HUES64 (cell line): ENCODE results near the gene GRIN1.
"Not testable (repeated sequence)": the region's sequence is repeated elsewhere in the genome, so short reads cannot be mapped to it uniquely, and the experiment has no call there.

Source experiments
- H3K27ac ChIP-seq: 2 replicates; pipeline ENCODE4 v1.7.0; 2013; ENCODE audit warnings: low read depth, low read length, inconsistent platforms
- H3K27me3 ChIP-seq: 2 replicates; pipeline ENCODE4 v1.6.1; 2013; ENCODE audit warnings: mild to moderate bottlenecking, low read length; ENCODE audit not compliant: insufficient read depth
- H3K36me3 ChIP-seq: 2 replicates; pipeline ENCODE4 v1.6.1; 2013; ENCODE audit warnings: mild to moderate bottlenecking, low read length; ENCODE audit not compliant: insufficient read depth
- H3K4me1 ChIP-seq: 2 replicates; pipeline ENCODE4 v1.6.1; 2013; ENCODE audit warnings: mild to moderate bottlenecking, low read length, moderate library complexity; ENCODE audit not compliant: insufficient read depth
- H3K4me3 ChIP-seq: 2 replicates; pipeline ENCODE4 v1.5.1; 2013; ENCODE audit warnings: mild to moderate bottlenecking, low read length, moderate library complexity
- H3K9ac ChIP-seq: 2 replicates; pipeline ENCODE4 v1.6.1; 2013; ENCODE audit warnings: mild to moderate bottlenecking, low read depth, low read length
- H3K9me3 ChIP-seq: 2 replicates; pipeline ENCODE4 v1.6.1; 2013; ENCODE audit warnings: low read depth, low read length; ENCODE audit not compliant: insufficient read depth
- WGBS: fragments of 150-250, 120-280 bp; methylation state at CpG from one replicate; pipeline ENCODE4 v1.1.7; 2013; ENCODE audit warnings: missing lambda C conversion rate; 5-methylcytosine and 5-hydroxymethylcytosine counted together

GRIN1 gene

DNA sequence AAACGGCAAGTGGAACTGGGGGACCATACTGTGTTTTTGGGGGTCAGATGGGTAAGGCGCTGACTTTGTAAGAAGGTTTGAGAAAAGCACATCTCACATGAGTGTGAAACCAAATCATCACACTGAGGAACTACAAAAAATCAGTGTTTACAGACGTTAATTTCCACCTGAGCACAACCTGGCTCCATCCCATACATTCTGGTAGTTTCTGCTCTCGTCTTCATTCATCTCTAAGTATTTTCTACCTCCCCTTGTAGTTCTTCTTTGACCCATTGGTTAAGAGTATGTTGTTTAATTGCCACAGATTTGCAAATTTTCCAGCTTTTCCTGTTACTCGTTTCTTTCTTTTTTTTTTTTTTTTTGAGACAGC is 15.5 kb upstream of the GRIN1 start:
- Histone ChIP-seq H3K9me3 (no peaks in the 10 kb centered on the region), H3K4me3 (no peak overlapping the region), H3K36me3 (no peaks in the 10 kb centered on the region), H3K27me3 (no peaks in the 10 kb centered on the region), H3K4me1 (no peaks in the 10 kb centered on the region), H3K9ac (no peak overlapping the region), H3K27ac (no peak overlapping the region)
- WGBS: 89% methylated on average over 5 of the region's 5 CpGs

DNA sequence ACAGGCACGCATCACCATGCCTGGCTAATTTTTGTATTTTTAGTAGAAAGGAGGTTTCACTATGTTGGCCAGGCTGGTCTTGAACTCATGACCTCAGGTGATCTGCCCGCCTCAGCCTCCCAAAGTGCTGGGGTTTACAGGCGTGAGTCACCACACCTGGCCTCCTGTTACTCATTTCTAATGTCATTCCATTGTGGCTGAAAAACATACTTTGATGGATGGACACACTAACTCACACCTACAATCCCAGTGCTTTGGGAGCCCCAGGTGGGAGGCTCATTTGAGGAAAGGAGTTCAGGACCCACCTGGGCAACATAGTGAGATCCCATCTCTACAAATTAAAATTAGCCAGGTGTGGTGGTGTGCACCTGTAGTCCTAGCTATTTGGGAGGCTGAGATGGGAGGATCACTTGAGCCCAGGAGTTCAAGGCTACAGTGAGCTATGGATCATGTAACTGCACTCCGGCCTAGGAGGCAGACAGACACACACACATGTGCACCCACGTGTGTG is 14.9 kb upstream of the GRIN1 start:
- not testable (repeated sequence) for H3K9ac ChIP-seq, H3K4me3 ChIP-seq, H3K9me3 ChIP-seq, H3K27me3 ChIP-seq, H3K4me1 ChIP-seq, H3K27ac ChIP-seq, H3K36me3 ChIP-seq
- 95% methylated on average over 4 of the region's 5 CpGs for WGBS

DNA sequence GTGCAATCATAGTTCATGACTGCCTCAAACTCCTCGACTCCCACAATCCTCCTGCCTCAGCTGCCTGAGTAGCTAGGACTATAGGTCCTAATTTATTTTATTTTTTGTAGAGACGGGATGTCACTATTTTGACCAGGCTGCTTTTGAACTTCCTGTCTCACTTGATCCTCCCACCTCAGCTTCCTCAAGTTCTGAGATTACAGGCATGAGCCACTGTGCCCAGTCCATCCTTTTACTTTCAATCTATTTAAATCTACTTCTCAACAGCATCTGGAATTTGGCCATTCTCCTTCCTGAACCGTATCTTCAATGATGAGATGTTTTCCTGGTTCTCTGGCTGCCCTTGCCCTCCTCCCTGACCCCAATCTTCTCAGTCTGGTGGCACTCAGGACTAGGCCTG is 12.2 kb upstream of the GRIN1 start:
- no peak overlapping the region for H3K9ac ChIP-seq
- no peaks in the 10 kb centered on the region for H3K4me1 ChIP-seq
- H3K27me3 ChIP-seq: peaks cover 19% of the 10 kb centered on the region
- no peak overlapping the region for H3K27ac ChIP-seq
- H3K9me3 ChIP-seq: no peaks in the 10 kb centered on the region
- H3K4me3 ChIP-seq: no peak overlapping the region
- 96% methylated on average over 3 of the region's 3 CpGs for WGBS
- no peaks in the 10 kb centered on the region for H3K36me3 ChIP-seq

DNA sequence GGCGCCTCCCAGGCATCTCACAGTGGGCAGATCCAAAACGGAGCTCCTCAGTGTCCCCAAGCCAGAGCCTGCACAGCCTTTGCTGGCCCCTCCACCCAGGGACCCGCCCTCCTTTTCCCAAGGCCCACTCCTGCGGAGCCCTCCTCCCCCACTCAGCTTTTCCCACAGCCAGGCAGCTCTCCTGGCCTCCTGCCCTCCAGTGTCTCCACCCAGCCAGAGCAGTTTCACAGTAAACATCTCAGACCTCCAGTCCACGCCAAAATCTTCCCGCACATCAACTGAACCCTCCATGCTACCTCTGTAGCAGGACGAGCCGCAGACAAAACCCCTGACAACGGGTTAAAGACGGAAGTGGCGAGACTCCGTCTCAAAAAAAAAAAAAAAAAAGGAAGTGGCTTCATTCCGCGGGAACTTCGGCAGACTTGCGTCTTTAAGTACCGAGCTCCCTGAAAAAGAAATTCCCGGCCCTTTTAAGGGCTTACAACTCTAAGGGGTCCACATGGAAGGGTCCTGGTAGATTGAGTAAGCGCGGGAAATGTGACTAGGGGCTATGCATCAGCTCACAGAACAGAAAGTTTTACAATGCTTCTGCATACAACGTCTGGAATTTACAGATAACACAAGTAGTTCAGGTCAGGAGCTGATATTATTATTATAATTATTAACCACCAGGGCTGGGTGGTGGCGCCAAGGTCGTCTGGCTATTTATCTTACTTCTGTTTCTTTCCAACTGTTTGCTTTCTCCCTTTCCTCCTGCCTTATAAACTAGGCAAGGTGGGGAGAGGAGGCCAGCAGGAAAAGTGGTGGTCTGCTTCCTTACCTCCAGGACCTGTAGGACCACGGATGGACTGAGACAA is 11.4 kb upstream of the GRIN1 start:
- H3K9ac ChIP-seq: no peak overlapping the region
- H3K4me1 ChIP-seq: no peaks in the 10 kb centered on the region
- H3K36me3 ChIP-seq: no peaks in the 10 kb centered on the region
- WGBS: 73% methylated on average over 21 of the region's 24 CpGs
- no peaks in the 10 kb centered on the region for H3K9me3 ChIP-seq
- 0 out of 2 replicates have a peak overlapping the region, but pooled peaks have one; percentile 99 for H3K4me3 ChIP-seq
- no peak overlapping the region for H3K27ac ChIP-seq
- peaks cover 22% of the 10 kb centered on the region for H3K27me3 ChIP-seq

DNA sequence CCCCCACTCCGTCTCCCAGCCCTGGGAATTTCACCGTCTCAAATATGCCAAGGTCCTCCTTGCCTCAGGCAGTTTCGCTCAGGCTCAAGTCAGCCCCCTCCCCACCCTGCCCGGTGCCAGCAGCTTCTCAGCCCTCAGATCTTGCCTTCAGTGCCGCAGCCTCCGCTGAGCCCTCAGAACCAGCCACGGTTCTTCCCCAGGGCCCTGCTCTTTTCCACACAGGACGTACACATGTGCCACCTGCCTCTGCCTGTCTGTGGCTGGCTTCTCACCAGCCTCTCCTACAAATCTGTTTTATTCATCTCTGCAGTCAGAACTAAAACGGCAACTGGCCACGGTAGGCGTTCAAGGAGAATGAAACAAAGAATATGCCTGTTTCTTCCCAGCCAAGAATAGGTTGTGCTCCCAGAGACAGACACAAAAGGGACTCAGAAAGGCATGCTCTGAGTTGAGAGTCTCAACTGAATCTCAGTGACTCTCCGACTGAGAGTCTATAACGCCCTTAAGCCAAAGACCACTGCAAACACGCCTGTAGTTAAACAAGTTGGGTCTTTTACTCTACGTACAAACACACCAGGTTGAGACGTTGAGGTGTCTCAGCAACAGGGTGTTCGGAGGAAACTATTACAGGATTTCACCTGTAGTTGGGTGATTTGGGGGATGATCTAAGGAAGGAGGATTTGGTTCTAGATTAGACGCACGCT is 10.6 kb upstream of the GRIN1 start:
- 79% methylated on average over 19 of the region's 19 CpGs for WGBS
- Histone ChIP-seq H3K4me3 (peak overlapping the region; percentile 99), H3K27ac (no peak overlapping the region), H3K27me3 (peaks cover 28% of the 10 kb centered on the region), H3K9ac (no peak overlapping the region), H3K9me3 (no peaks in the 10 kb centered on the region), H3K4me1 (no peaks in the 10 kb centered on the region), H3K36me3 (no peaks in the 10 kb centered on the region)

DNA sequence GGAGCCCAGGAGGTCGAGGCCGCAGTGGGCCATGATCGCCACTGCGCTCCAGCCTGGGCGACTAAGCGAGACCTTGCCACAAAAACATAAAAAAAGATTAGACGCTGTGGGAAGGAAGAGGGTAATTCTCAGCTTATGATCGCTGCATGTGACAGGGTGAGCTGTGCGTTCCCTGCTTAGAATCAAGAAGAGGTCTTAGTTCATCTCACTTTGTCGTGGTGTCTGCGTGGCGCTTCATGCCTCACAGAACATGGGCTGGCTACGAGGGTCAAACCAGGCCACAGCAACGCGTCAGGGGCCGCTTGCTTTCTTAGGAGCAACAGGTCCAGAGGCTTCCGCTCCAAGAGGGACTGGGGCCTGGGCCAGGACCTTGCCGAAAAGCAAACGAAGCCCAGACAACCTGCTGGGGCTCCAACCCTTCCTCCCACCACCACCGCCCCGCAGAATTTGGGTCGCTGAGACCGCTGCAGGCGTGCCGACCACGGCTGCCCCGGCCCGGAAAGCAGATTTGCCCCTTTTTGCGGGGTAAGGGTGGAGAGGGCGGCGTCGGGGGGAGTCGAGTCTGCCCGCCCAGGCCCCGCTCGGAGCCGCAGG is 10.0 kb upstream of the GRIN1 start:
- WGBS: 22% methylated on average over 37 of the region's 37 CpGs
- peak overlapping the region; percentile 96 for H3K9ac ChIP-seq
- no peak overlapping the region; the same call in 1 of the 2 replicates for H3K27ac ChIP-seq

DNA sequence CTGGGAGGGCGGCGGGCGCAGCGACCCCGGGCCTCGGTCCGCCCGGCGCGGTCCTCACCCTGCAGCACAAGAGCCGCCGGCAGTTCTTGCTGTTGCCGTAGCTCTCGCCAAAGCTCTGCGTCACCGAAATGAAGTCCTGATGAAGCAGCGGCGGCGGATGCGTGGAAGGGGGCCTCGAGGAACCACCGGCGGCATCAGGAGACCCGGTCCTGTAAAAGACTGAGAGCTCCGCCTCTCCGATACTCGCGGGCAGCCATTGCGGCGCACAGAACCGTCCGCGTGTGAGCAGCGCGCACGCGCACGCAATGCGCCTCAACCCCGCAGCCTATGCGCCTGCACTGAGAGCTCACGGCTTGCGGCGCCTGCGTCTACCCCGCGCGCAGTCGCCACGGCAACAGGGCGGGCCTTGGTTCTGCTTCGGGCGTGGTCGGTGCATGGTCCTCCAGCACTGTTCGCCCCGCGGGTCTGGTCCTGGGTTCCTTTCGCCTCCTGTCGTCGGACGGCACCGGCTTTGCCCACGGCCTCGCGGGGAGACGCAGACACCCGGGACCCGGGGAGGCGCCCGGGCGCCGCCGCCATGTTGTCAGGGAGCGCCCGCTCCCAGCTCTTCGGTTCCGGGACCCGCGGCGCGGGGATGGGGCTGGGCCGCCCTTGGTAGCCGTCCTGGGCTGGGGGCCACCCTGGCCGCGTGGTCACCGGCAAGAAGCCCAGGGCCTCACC is 9.3 kb upstream of the GRIN1 start:
- Histone ChIP-seq H3K36me3 (no peaks in the 10 kb centered on the region), H3K27ac (peak overlapping the region; percentile 34; the same call in 1 of the 2 replicates), H3K9me3 (no peaks in the 10 kb centered on the region), H3K4me3 (peak overlapping the region; percentile 99), H3K27me3 (peaks cover 29% of the 10 kb centered on the region), H3K9ac (peak overlapping the region; percentile 96), H3K4me1 (no peaks in the 10 kb centered on the region)
- under 1% methylated on average over 86 of the region's 86 CpGs for WGBS

More for the DNA sequence above, 10.0 kb upstream of the GRIN1 start:
- no peaks in the 10 kb centered on the region for H3K36me3 ChIP-seq
- H3K4me1 ChIP-seq: no peaks in the 10 kb centered on the region
- H3K9me3 ChIP-seq: no peaks in the 10 kb centered on the region
- peak overlapping the region; percentile 99 for H3K4me3 ChIP-seq
- H3K27me3 ChIP-seq: peaks cover 29% of the 10 kb centered on the region

DNA sequence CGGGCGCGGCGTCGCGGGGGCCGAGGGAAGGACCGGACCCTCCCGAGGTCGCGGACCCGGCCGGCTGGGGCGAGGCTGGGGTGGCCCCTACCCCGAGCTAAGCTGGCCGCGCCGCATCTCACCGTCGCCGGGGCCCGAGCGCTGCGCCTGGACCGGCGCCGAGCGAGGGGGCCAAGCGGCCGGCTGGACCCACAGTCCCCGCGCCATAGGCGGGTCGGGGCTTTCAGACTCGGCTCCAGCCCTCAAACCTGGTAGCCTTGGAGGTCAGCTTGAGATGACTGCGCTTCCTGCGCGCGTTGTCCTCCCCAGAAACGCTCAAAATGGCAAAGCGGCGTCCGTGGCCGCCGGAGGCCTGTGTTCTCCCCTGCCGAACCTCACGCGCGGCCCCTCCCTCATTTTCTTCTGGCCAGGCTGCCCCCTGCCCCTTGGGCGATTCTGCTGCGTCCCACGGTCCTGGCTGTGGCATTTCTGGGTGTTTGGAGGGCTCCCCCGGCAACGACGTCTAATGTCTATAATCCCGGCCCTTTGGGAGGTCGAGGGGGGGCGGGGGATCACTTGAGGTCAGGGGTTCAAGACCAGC is 8.7 kb upstream of the GRIN1 start:
- Histone ChIP-seq H3K27ac (no peak overlapping the region), H3K4me3 (peak overlapping the region; percentile 99), H3K9ac (peak overlapping the region; percentile 96), H3K36me3 (no peaks in the 10 kb centered on the region), H3K4me1 (no peaks in the 10 kb centered on the region), H3K9me3 (no peaks in the 10 kb centered on the region), H3K27me3 (peaks cover 33% of the 10 kb centered on the region)
- WGBS: 4% methylated on average over 58 of the region's 58 CpGs

DNA sequence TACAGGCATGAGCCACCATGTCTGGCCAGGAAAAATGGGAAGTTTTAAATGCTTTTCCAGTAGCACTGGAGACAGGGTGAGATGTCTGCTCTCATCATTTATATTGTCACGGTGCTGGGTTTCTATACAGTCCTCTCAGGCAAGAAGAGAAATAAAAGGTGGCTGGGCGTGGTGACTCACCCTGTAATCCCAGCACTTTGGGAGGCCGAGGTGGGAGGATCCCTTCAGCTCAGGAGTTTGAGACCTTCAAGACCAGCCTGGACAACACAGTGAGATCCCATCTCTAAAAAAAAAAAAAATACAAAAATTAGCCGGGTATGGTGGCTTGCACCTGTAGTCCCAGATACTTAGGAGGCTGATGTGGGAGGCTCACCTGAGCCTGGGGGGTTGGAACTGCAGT is 4.8 kb upstream of the GRIN1 start:
- Histone ChIP-seq H3K36me3 (no peaks in the 10 kb centered on the region), H3K4me1 (no peaks in the 10 kb centered on the region), H3K4me3 (no peak overlapping the region), H3K27ac (no peak overlapping the region), H3K9me3 (no peaks in the 10 kb centered on the region), H3K9ac (no peak overlapping the region), H3K27me3 (peaks cover 63% of the 10 kb centered on the region)
- WGBS: 87% methylated on average over 4 of the region's 4 CpGs

DNA sequence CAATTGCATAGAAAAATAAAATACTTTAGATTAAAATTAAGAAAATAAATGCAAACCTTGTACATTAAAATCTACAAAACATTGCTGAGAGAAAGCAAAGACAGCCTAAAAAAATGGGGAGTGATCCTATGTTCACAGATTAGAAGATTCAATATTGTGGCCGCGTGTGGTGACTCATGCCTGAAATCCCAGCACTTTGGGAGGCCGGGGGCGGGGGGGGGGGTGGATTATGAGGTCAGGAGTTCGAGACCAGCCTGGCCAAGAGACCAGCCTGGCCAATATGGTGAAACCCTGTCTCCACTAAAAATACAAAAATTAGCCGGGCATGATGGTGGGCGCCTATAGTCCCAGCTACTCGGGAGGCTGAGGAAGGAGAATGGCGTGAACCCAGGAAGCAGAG is 3.8 kb upstream of the GRIN1 start:
- H3K9me3 ChIP-seq, H3K4me1 ChIP-seq, H3K4me3 ChIP-seq, H3K9ac ChIP-seq, H3K36me3 ChIP-seq, H3K27ac ChIP-seq: not testable (repeated sequence)
- peaks cover 73% of the 10 kb centered on the region for H3K27me3 ChIP-seq
- 80% methylated on average over 9 of the region's 9 CpGs for WGBS
